ENCODE results near the gene NTF4.

NTF4 gene

GRCh38 chr19:49014123-49014869, 50.3 kb downstream of the NTF4 start:
- DNase-seq (ENCODE audit: low read depth, low spot score), result no peak
- no peak overlapping the region for H3K4me3 ChIP-seq (ENCODE audit: low read length)

GRCh38 chr19:49011194-49011593, 53.4 kb downstream of the NTF4 start:
- DNase-seq (ENCODE audit: low read depth, low spot score), result no peak
- no peak overlapping the region for H3K4me3 ChIP-seq (ENCODE audit: low read length)

Data from Jurkat, Clone E6-1 (cell line).